GM06990 (cell line): ENCODE measurements around the gene MAS1L.
"Not testable (repeated sequence)": the region's sequence is repeated elsewhere in the genome, so short reads cannot be mapped to it uniquely, and the experiment has no call there.

Experiments
- DNase-seq: peaks from one replicate; pipeline ENCODE4 v3.0.0-alpha.2; 2011; ENCODE audit not compliant: insufficient read length; ENCODE audit errors: extremely low read depth
- H3K27me3 ChIP-seq: replicated peaks from 2 replicates; pipeline ENCODE4 v1.6.0; 2011; ENCODE audit warnings: low read length; ENCODE audit not compliant: control insufficient read depth, insufficient read depth
- H3K36me3 ChIP-seq: 2 replicates; pipeline ENCODE4 v1.5.1; 2011; ENCODE audit warnings: low read length; ENCODE audit not compliant: control insufficient read depth, insufficient read depth
- H3K4me3 ChIP-seq: replicated peaks from 2 replicates; pipeline ENCODE4 v1.5.1; 2011; ENCODE audit warnings: low read depth, mild to moderate bottlenecking, control low read depth, low read length
- CTCF ChIP-seq: IDR thresholded peaks from 2 replicates; pipeline ENCODE4 v1.5.1; 2011; ENCODE audit warnings: low read length, control low read depth, mild to moderate bottlenecking, inconsistent platforms; ENCODE audit not compliant: insufficient read depth, poor library complexity, severe bottlenecking

The MAS1L gene

GRCh38 chr6:29451471-29452193, 36.1 kb downstream of the MAS1L start:
- DNase-seq: no peak
- H3K4me3 ChIP-seq: no peak overlapping the region
- H3K27me3 ChIP-seq: no peaks in the 10 kb centered on the region
- no peaks in the 10 kb centered on the region for H3K36me3 ChIP-seq
- no peak for TF ChIP-seq CTCF

GRCh38 chr6:29447670-29448069, 40.1 kb downstream of the MAS1L start:
- H3K36me3 ChIP-seq: no peaks in the 10 kb centered on the region
- no peak for TF ChIP-seq CTCF
- no peaks in the 10 kb centered on the region for H3K27me3 ChIP-seq
- DNase-seq: no peak
- no peak overlapping the region for H3K4me3 ChIP-seq

GRCh38 chr6:29444031-29444430, 43.7 kb downstream of the MAS1L start:
- H3K27me3 ChIP-seq, H3K4me3 ChIP-seq, H3K36me3 ChIP-seq, DNase-seq: not testable (repeated sequence)

GRCh38 chr6:29442719-29443118, 45.0 kb downstream of the MAS1L start:
- Histone ChIP-seq H3K36me3 (no peaks in the 10 kb centered on the region), H3K4me3 (no peak overlapping the region), H3K27me3 (no peaks in the 10 kb centered on the region)
- TF ChIP-seq CTCF: no peak
- DNase-seq: no peak

- no peak for DNase-seq
- no peaks in the 10 kb centered on the region for H3K27me3 ChIP-seq
- no peak for TF ChIP-seq CTCF
- H3K36me3 ChIP-seq: no peaks in the 10 kb centered on the region
- H3K4me3 ChIP-seq: no peak within 1 kb of the TSS
These were observed 48.8 kb downstream of the MAS1L start, which contains the start of gene OR10C1 for GRCh38 chr6:29439006-29439405. Gene OR10C1, plus strand, starts transcription at chr6:29439306. Its CDS starts 710 bp downstream, at chr6:29440016.

GRCh38 chr6:29436730-29437129, 51.0 kb downstream of the MAS1L start:
- DNase-seq, H3K4me3 ChIP-seq, H3K36me3 ChIP-seq, H3K27me3 ChIP-seq: not testable (repeated sequence)
